C4-2B (cell line): Measurements from ENCODE around the gene PRM3.
A peak's percentile ranks its signal among the peaks of the same experiment; 100 is the strongest.

ENCODE experiments used
- H3K27ac ChIP-seq: fragments of 450-650 bp; 2 replicates; pipeline ENCODE4 v1.5.1; 2017
- CTCF ChIP-seq: fragments of 450-650 bp; conservative IDR thresholded peaks from 2 replicates; pipeline ENCODE4 v1.5.1; 2017; ENCODE audit warnings: mild to moderate bottlenecking
- ZFX ChIP-seq: fragments of 450-650 bp; IDR thresholded peaks from 2 replicates; pipeline ENCODE4 v1.6.1; 2017

Gene PRM3

GRCh38 chr16:11316331-11317015 lies 43.0 kb upstream of the PRM3 start:
- H3K27ac ChIP-seq: no peak overlapping the region
- TF ChIP-seq CTCF: no peak
- TF ChIP-seq ZFX: no peak

GRCh38 chr16:11315510-11315909 lies 42.1 kb upstream of the PRM3 start:
- TF ChIP-seq CTCF (no peak), ZFX (no peak)
- H3K27ac ChIP-seq: no peak overlapping the region

- H3K27ac ChIP-seq: no peak overlapping the region
- TF ChIP-seq ZFX (no peak), CTCF (no peak)
Measured at GRCh38 chr16:11314309-11314894, 41.0 kb upstream of the PRM3 start.

- no peak overlapping the region for H3K27ac ChIP-seq
- TF ChIP-seq ZFX (no peak), CTCF (no peak)
Measured at GRCh38 chr16:11313493-11314308, 40.3 kb upstream of the PRM3 start.

- TF ChIP-seq ZFX (no peak), CTCF (no peak)
- H3K27ac ChIP-seq: peak overlapping the region; percentile 3; the same call in 1 of the 2 replicates
Measured at GRCh38 chr16:11312718-11313492, 39.5 kb upstream of the PRM3 start.

GRCh38 chr16:11310997-11311561 lies 37.6 kb upstream of the PRM3 start:
- H3K27ac ChIP-seq: no peak overlapping the region
- no peak for TF ChIP-seq CTCF
